ENCODE results near the gene CCDC149.

Gene CCDC149

DNA sequence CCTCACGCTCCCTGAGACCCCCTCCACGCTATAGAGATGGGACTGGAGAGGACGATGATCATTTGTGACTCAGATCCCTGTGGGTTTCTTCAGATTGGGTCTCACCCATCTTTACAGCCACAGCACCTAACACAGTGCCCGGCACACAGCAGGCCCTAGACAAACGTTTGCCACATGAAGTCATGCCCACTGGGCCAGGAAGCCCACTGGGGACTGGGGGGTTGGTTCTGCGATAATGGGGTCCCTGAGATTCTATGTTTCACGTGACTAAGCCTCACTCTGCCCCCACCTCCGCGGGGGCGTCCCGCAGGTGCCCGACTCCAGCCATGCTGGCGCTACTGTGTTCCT is 113.7 kb downstream of the CCDC149 start:
- DNase-seq, result no peak

DNA sequence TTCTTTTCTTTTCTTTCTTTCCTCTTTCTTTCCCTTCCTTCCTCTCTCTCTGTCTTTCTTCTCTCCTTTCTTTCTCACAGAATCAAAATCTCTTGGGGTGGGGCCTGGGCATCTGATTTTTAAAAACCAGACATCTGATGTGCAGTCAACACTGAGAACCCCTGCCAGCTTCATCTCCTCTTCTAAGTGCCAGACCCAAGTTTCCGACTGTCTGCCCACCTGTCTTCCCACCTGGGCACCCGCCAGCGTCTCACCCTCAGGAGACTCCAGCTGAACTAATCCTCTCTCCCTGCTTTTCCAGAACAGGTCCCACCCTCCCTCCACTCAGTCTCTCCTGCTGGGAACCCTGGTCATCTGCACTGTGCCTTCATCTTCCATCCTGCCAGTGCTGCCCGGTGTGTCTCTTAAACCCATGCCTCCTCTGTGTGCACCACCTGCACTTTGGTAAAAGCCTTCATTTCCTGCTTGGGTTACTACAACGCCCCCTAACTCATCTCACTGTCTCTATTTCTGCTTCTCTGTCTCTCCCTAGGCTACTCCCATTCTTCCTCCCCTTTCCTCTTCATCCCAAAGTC is 114.7 kb downstream of the CCDC149 start:
- DNase-seq, result no peak

GRCh38 chr4:24796620-24797019 is 116.2 kb downstream of the CCDC149 start:
- DNase-seq, result no peak

GRCh38 chr4:24795666-24796381 is 117.0 kb downstream of the CCDC149 start:
- no peak for DNase-seq

- peak; percentile 61 for DNase-seq
Observed at GRCh38 chr4:24794916-24795665, 117.8 kb downstream of the CCDC149 start, which contains the start of gene SOD3. SOD3 (plus strand) TSS chr4:24795573; CDS start chr4:24799522, 3,949 bp downstream.

- peak; percentile 67 for DNase-seq
Observed at GRCh38 chr4:24794480-24794879, 118.4 kb downstream of the CCDC149 start.

DNA sequence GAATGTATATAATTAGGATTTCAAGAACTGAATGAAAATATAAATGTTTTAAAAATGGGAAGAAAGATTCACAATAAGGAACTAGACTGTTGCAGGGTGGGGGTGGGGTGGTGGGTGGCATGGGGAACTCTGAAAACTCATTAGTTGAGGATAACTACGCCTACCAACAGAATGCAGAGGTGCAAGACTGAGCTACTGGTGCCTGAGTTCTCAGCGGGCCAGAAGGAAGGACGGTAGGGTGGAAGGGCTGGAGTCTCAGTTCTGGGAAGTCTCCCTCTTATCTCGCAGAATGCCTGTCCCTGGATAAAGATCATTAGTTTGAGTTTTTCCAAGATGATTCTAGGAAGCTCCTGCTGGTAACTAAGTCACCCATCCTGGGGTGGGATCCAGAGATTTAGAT is 118.8 kb downstream of the CCDC149 start:
- DNase-seq, result no peak

DNA sequence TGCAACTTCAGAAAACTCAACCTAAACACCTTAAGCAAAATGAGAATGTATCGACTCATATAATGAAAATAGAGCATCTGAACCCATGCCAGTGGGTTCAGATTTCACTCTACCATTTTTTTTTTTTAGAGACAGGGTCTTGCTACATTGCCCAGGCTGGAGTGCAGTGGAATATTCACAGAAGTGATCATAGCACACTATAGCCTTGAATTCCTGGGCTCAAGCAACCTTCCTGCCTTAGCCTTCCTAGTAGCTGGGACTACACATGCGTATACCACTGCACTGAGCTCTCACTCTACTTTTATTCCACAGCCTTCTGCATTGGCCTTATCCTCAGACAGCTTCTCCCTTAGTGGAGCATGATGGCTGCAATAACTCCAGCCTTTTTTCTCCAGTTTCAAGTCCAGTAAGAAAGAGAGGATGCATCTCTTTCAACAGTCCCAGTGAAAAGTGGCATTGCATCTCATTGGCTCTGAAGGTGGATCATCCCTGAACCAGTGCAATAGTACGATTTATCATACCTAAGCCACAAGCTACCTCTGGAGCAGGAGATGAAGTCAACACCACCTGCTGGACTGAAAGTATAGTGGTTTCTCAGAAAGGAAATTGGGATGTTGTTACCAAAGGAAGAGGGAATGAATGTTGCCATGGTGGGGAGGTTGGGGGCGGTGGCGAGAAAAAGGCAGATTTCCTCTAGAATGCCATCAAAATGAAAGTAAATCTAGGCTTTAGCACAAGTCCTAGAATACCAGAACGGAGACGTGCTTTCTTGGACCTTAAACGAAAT is 119.4 kb downstream of the CCDC149 start:
- DNase-seq, result no peak

GRCh38 chr4:24792552-24792951 is 120.3 kb downstream of the CCDC149 start:
- no peak for DNase-seq

GRCh38 chr4:24791043-24791442 is 121.8 kb downstream of the CCDC149 start:
- DNase-seq, result no peak

- DNase-seq, result no peak
Observed at GRCh38 chr4:24783506-24783905, 129.3 kb downstream of the CCDC149 start.

- no peak for DNase-seq
Observed at GRCh38 chr4:24781999-24782745, 130.7 kb downstream of the CCDC149 start.

DNA sequence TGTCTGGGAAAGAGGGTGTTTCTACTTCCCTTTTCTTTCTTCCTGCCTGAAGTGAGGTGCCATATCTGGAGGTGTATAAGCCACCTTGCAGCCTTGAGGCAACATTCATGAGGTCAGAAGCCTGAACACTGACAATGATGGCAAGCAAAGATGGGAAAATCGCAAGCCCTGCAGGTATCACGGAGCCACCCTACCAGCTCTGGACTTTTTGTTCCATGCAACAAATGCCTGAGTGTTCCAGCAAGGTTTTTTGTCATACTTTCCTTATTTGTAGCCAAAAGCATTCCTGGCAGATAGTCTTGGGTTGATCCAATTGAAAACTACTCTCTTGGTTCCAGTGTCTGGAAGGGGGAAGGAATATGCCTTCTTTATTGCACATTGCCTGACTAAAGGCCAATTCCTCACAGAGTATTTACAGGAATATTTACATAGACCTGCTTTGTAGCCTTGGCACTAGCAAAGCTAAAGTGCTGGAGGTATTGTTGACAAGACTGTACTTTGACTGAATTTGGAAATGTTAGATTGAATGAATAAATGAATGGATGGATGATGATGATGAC is 131.8 kb downstream of the CCDC149 start:
- DNase-seq, result no peak

DNA sequence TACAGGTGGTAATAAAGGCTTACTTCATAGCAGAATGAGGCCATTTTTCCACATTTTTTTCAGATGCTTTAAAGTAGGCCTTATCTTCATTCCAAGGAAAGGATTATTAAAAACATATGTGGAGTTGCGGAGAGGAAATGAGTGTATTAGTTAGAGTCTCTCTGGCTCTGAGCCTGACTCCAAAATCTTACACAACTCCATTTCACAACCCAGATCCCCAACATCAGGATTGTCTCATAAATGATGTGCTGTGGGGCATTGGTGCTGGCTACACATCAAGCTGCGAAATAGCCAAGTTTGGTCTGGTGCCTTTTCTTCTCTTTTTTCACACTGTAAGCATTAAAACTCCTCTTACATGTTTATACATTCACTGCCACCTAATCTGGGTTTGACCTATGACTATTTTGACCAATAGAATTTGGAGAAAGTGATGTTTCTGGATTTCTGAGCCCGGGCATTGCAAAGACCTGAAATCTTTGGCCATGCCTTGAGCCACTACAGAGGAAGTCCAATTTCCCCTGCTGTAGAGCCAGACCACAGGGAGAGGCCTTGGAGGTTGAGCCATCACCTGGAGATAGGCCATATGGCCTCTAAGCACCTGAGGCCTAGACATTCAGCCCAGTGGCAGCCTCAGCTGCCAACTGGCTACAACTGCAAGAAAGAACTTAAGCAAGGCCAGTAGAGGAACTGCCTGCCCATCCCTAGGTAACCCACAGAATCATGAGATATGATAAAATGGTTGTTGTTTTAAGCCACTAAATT is 134.2 kb downstream of the CCDC149 start:
- DNase-seq, result peak; percentile 98

- no peak for DNase-seq
Observed at GRCh38 chr4:24777536-24778463, 135.0 kb downstream of the CCDC149 start.

DNA sequence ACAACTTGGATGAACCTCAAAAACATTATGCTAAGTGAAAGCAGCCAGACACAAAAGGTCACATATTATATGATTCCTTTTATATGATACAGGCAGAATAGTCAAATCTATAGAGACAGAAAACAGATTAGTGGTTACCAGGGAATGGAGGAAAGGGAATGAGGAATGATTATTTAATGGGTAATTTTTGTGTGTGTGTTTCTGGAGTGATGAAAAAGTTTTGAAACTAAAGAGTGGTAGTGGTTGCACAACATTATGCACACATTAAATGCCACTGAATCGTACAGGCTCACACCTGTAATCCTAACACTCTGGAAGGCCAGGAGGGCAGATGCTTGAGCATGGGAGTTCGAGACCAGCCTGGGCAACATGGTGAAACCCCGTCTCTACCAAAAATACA is 137.1 kb downstream of the CCDC149 start:
- DNase-seq, result peak; percentile 9

DNA sequence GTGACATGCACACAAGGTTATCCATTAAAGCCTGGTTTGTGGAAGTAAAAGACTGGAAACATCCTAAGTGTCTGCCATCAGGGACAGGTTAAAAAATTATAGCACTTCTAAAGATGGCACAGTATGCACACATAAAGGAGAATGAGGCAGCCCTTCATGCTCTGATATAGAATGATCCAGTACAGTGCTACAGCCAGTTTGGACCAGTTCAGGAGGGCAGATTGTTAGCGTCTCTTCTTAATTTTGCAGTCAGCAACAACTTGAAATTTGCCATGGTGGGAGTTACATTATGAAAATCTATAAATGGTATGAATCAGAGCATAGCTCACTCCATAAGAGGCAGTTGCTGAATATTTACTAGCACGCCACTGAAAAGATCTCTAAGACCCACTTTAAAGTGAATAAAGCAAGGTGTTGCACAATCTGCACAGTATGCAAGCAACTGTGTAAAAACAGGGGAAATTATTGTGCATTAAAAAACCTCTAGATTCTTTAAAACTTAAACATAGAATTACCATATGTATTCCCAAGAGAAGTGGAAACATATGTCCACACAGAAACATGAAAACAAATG is 137.7 kb downstream of the CCDC149 start:
- DNase-seq, result peak; percentile 87

- no peak for DNase-seq
Observed at GRCh38 chr4:24774452-24774851, 138.4 kb downstream of the CCDC149 start.

DNA sequence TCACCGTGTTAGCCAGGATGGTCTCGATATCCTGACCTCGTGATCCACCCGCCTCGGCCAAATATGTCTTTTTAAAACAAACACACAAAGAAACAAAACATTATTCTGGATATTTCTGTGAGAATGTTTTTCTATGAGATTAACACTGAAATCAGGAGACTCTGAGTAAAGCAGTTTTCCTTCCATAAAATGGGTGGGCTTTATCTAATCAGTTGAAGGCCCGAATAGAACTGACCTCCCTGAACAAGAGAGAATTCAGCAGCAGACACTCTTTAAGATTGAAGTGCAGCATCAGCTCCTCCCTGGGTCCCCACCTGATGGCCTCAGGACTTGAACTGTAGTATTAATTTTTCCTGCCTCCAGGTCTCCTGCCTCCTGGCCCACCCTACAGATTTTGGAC is 139.9 kb downstream of the CCDC149 start:
- no peak for DNase-seq

Data from fibroblast of skin of right quadriceps (primary cell).